D721Med (cell line): ENCODE results near the gene NSDHL.

ENCODE experiments used
- DNase-seq: peaks from one replicate; pipeline ENCODE4 v3.0.0; 2011; ENCODE audit warnings: low spot score; ENCODE audit not compliant: insufficient read length
- FAIRE-seq: peaks from 2 replicates; lab custom pipeline; 2011; peaks lifted over from hg19 to GRCh38; lab: Jason Lieb, UNC
- CTCF ChIP-seq: IDR thresholded peaks from 2 replicates; pipeline ENCODE4 v1.5.1; 2012; ENCODE audit warnings: mild to moderate bottlenecking, control low read depth; ENCODE audit not compliant: insufficient read depth; ENCODE audit errors: missing control alignments

NSDHL gene

GRCh38 chrX:152876931-152877840 is 46.3 kb downstream of the NSDHL start:
- TF ChIP-seq CTCF = no peak
- FAIRE-seq (no peak), DNase-seq (no peak)

DNA sequence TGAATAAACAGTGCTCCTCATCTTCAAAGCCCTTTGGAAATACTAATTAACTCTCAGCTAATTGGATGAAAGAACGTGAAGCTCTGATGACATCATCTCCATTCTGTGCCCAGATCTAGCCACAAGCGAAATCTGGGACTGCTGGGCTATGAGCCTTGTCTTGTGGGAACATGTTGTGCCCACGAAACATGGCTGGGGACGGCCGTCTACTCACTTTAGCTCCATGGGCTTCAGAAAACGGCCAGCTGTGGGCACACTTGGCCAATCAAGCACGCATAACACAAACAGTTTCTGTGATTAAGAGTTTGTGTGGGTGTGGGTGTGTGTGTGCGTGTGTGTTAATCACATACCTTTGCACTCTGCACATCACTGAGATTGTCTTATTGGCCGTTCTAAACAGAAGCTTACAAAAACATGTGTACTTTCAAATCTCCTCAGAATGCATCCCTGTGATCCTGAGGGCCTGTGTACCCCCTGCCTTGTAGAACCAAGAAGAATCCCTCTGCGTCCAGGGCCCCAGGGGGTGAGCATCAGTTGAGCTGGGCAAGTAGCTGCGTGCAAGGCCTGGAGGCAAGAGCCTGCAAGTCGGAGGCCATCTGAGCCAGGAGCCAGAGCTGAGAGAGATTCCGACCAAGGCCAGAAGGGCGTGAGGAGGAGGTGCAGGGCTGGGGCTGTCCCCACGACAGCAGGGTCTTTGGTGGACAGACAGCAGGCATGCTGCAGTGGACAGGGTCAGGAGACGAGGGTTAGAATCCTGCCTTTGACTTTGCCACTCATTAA is 48.3 kb downstream of the NSDHL start:
- FAIRE-seq (no peak), DNase-seq (no peak)
- no peak for TF ChIP-seq CTCF

- TF ChIP-seq CTCF = no peak
- no peak for FAIRE-seq
- no peak for DNase-seq
Observed at GRCh38 chrX:152881289-152881688, 50.4 kb downstream of the NSDHL start.

- FAIRE-seq (no peak), DNase-seq (no peak)
- no peak for TF ChIP-seq CTCF
Observed at GRCh38 chrX:152884171-152884570, 53.3 kb downstream of the NSDHL start.

- no peak for TF ChIP-seq CTCF
- DNase-seq (no peak), FAIRE-seq (no peak)
Observed at GRCh38 chrX:152886716-152887115, 55.9 kb downstream of the NSDHL start.

GRCh38 chrX:152892499-152892898 is 61.6 kb downstream of the NSDHL start:
- no peak for TF ChIP-seq CTCF
- DNase-seq (no peak), FAIRE-seq (no peak)
